Middle frontal gyrus (tissue), 1 donor: ENCODE results near the gene ITPA.

ENCODE experiments used
- DNase-seq: peaks from one replicate; pipeline ENCODE4 v3.0.0-alpha.2; 2015; ENCODE audit warnings: low spot score; ENCODE audit errors: extremely low spot score

ITPA gene

GRCh38 chr20:3209257-3209945, at the start of gene ITPA:
Gene ITPA, plus strand, starts transcription at chr20:3209498. Its CDS starts 54 bp downstream, at chr20:3209552.
- no peak for DNase-seq

- no peak for DNase-seq
Measured at GRCh38 chr20:3160418-3160817, 48.9 kb upstream of the ITPA start.

GRCh38 chr20:3161316-3162079, 47.8 kb upstream of the ITPA start:
- no peak for DNase-seq

- no peak for DNase-seq
Measured at GRCh38 chr20:3162080-3162611, 47.2 kb upstream of the ITPA start.

GRCh38 chr20:3163099-3164042, 45.9 kb upstream of the ITPA start:
- DNase-seq: no peak

GRCh38 chr20:3164043-3164762, 45.1 kb upstream of the ITPA start:
- no peak for DNase-seq

- DNase-seq: no peak
Measured at GRCh38 chr20:3164763-3165410, 44.4 kb upstream of the ITPA start.

GRCh38 chr20:3165473-3166337, 43.6 kb upstream of the ITPA start:
- no peak for DNase-seq

- DNase-seq: no peak
Measured at GRCh38 chr20:3166338-3166912, 42.9 kb upstream of the ITPA start.

GRCh38 chr20:3166913-3167342, 42.4 kb upstream of the ITPA start:
- DNase-seq: no peak

GRCh38 chr20:3167738-3168078, 41.6 kb upstream of the ITPA start:
- no peak for DNase-seq

- DNase-seq: no peak
Measured at GRCh38 chr20:3168079-3168828, 41.0 kb upstream of the ITPA start.

GRCh38 chr20:3168829-3169590, 40.3 kb upstream of the ITPA start:
- DNase-seq: no peak

GRCh38 chr20:3171391-3172125, 37.7 kb upstream of the ITPA start:
- DNase-seq: no peak

GRCh38 chr20:3172126-3172932, 37.0 kb upstream of the ITPA start:
- no peak for DNase-seq
